H4 (cell line): ENCODE measurements around the gene TAS2R42. TPM values are rescaled to one million over a fixed set of nuclear protein-coding genes. Genes with fewer than 3 reads are reported as not detected.

Source experiments
- DNase-seq: peaks from one replicate; pipeline ENCODE4 v3.0.0-alpha.2; 2015; ENCODE audit warnings: low spot score
- total RNA-seq: library from RNA; depleted of rRNA; stranded (reverse); fragments of >200 nt; shearing (Covaris generic); gene quantifications from 2 replicates; pipeline ENCODE4 v1.2.3, GENCODE V29; 2014; rRNA removed

The TAS2R42 gene
- total RNA-seq, result not detected in 2 replicates

- DNase-seq, result no peak
Measured at GRCh38 chr12:11186837-11187236, at the start of gene TAS2R42. Gene TAS2R42, minus strand, starts transcription at chr12:11186937. Its CDS starts 0 bp downstream, at chr12:11186937.

GRCh38 chr12:11233532-11233931 is 46.8 kb upstream of the TAS2R42 start:
- no peak for DNase-seq

- no peak for DNase-seq
Measured at GRCh38 chr12:11228296-11228879, 41.7 kb upstream of the TAS2R42 start.

GRCh38 chr12:11227373-11227772 is 40.6 kb upstream of the TAS2R42 start:
- DNase-seq, result no peak

- no peak for DNase-seq
Measured at GRCh38 chr12:11209113-11209512, 22.4 kb upstream of the TAS2R42 start.

- DNase-seq, result no peak
Measured at GRCh38 chr12:11204173-11204572, 17.4 kb upstream of the TAS2R42 start.

GRCh38 chr12:11202811-11203210 is 16.1 kb upstream of the TAS2R42 start:
- DNase-seq, result no peak

- DNase-seq, result no peak
Measured at GRCh38 chr12:11183011-11183410, 3.7 kb downstream of the TAS2R42 start.

GRCh38 chr12:11182529-11182928 is 4.2 kb downstream of the TAS2R42 start:
- DNase-seq, result no peak

- DNase-seq, result no peak
Measured at GRCh38 chr12:11178250-11178649, 8.5 kb downstream of the TAS2R42 start.

- DNase-seq, result no peak
Measured at GRCh38 chr12:11174022-11174421, 12.7 kb downstream of the TAS2R42 start.

- no peak for DNase-seq
Measured at GRCh38 chr12:11171969-11172675, 14.6 kb downstream of the TAS2R42 start.

- DNase-seq, result peak; percentile 95
Measured at GRCh38 chr12:11171145-11171968, 15.4 kb downstream of the TAS2R42 start, which contains the start of gene SMIM10L1. Gene SMIM10L1, plus strand, starts transcription at chr12:11171194. Its CDS starts 163 bp downstream, at chr12:11171357.

- no peak for DNase-seq
Measured at GRCh38 chr12:11170810-11171144, 16.0 kb downstream of the TAS2R42 start.

GRCh38 chr12:11166300-11166699 is 20.4 kb downstream of the TAS2R42 start:
- no peak for DNase-seq

GRCh38 chr12:11164384-11164783 is 22.4 kb downstream of the TAS2R42 start:
- DNase-seq, result no peak

GRCh38 chr12:11162502-11162901 is 24.2 kb downstream of the TAS2R42 start:
- DNase-seq, result no peak

GRCh38 chr12:11158885-11159444 is 27.8 kb downstream of the TAS2R42 start:
- no peak for DNase-seq

- no peak for DNase-seq
Measured at GRCh38 chr12:11154400-11154925, 32.3 kb downstream of the TAS2R42 start.

- DNase-seq, result no peak
Measured at GRCh38 chr12:11152725-11153124, 34.0 kb downstream of the TAS2R42 start.

- no peak for DNase-seq
Measured at GRCh38 chr12:11150832-11151231, 35.9 kb downstream of the TAS2R42 start.

- DNase-seq, result no peak
Measured at GRCh38 chr12:11147420-11147819, 39.3 kb downstream of the TAS2R42 start.
